K562 (cell line): ENCODE measurements around the gene ENOSF1. TPM values are rescaled to one million over a fixed set of nuclear protein-coding genes. Genes with fewer than 3 reads are reported as not detected.

Experiments used
- ATAC-seq: fragments of 200-7000 bp; cut with Tn5 transposase; 3 replicates; pipeline ENCODE4 v1.9.1; 2020; ENCODE audit warnings: moderate library complexity
- BruUV-seq: library from RNA; stranded (reverse); fragments of 400-500 nt; replicated peaks from 2 replicates; lab custom pipeline; 2021; lab: Mats Ljungman, UMichigan
- CTCF ChIA-PET: fragments of 300-600 bp; formaldehyde crosslinking; extraction: SDS; loops from one replicate; lab custom pipeline; 2021; ENCODE audit warnings: low intra/inter-chr PET ratio; lab: Yijun Ruan, JAX
- POLR2A ChIA-PET: fragments of 300-600, 350-650 bp; sonication (Branson Sonifier 250); formaldehyde crosslinking; extraction: SDS; loops from one replicate; lab custom pipeline; 2021; ENCODE audit warnings: antibody characterized with exemption, inconsistent platforms; lab: Yijun Ruan, JAX
- DNase-seq, 4 experiments: peaks; one replicate each; pipeline versions ENCODE4 v3.0.0 to v3.0.0-alpha.2; 2011 to 2018; ENCODE audit warnings: low spot score in 3 of 4, mixed read lengths in 3 of 4; ENCODE audit errors: extremely low read depth in 1 of 4
- FAIRE-seq: peaks from 2 replicates; lab custom pipeline; 2011; peaks lifted over from hg19 to GRCh38; lab: Jason Lieb, UNC
- H2AFZ ChIP-seq: 2 replicates; pipeline ENCODE4 v1.6.0; 2011; ENCODE audit warnings: low read depth, low read length, control low read depth, inconsistent platforms
- H3K27ac ChIP-seq: fragments of 200-600 bp; 3 replicates; pipeline ENCODE4 v1.8.0; 2011; ENCODE audit warnings: low read depth, mild to moderate bottlenecking, control low read depth, inconsistent platforms, low read length, moderate library complexity, mixed read lengths; ENCODE audit errors: extremely low read depth
- H3K27me3 ChIP-seq, 2 experiments: fragments of 300-600 bp in 1 of 2; 2 replicates in 1 of 2; 3 replicates in 1 of 2; pipeline versions ENCODE4 v1.6.0 to v1.8.0; 2011; ENCODE audit warnings: inconsistent platforms in 2 of 2, low read length in 2 of 2, mild to moderate bottlenecking in 1 of 2, mixed read lengths in 1 of 2, moderate library complexity in 1 of 2; ENCODE audit not compliant: control insufficient read depth in 2 of 2, insufficient read depth in 2 of 2
- H3K36me3 ChIP-seq: fragments of 300-600 bp; 3 replicates; pipeline ENCODE4 v1.8.0; 2011; ENCODE audit warnings: mild to moderate bottlenecking, low read length, inconsistent platforms; ENCODE audit not compliant: control insufficient read depth, insufficient read depth
- H3K4me1 ChIP-seq, 2 experiments: fragments of 200-600 bp in 1 of 2; replicated peaks in 1 of 2; 2 replicates in 1 of 2; 3 replicates in 1 of 2; pipeline versions ENCODE4 v1.5.1 to v1.8.0; 2011; ENCODE audit warnings: inconsistent platforms in 2 of 2, low read length in 2 of 2, mild to moderate bottlenecking in 1 of 2, mixed read lengths in 1 of 2, moderate library complexity in 1 of 2; ENCODE audit not compliant: control insufficient read depth in 2 of 2, insufficient read depth in 2 of 2
- H3K4me2 ChIP-seq: 2 replicates; pipeline ENCODE4 v1.6.1; 2011; ENCODE audit warnings: low read length, control low read depth, inconsistent platforms, mixed read lengths; ENCODE audit not compliant: insufficient read depth
- H3K4me3 ChIP-seq: fragments of 200-600 bp; sonication (generic), shearing (Covaris generic); 2 replicates; pipeline ENCODE4 v1.5.1; 2016; ENCODE audit warnings: control low read depth, inconsistent platforms
- H3K79me2 ChIP-seq: fragments of 200-600 bp; 3 replicates; pipeline ENCODE4 v1.8.0; 2011; ENCODE audit warnings: low read length, inconsistent platforms; ENCODE audit not compliant: control insufficient read depth, insufficient read depth
- H3K9ac ChIP-seq, 2 experiments: 2 replicates each; pipeline versions ENCODE4 v1.6.0 to v1.6.1; 2011; ENCODE audit warnings: low read depth in 2 of 2, low read length in 2 of 2, control low read depth in 1 of 2, inconsistent platforms in 1 of 2, mild to moderate bottlenecking in 1 of 2, mixed read lengths in 1 of 2; ENCODE audit not compliant: insufficient read depth in 1 of 2
- H3K9me1 ChIP-seq: one replicate; pipeline ENCODE4 v1.6.0; 2011; ENCODE audit warnings: inconsistent platforms, mild to moderate bottlenecking, low read length, moderate library complexity; ENCODE audit not compliant: control insufficient read depth, insufficient read depth
- H3K9me3 ChIP-seq: replicated peaks from 2 replicates; pipeline ENCODE4 v1.5.1; 2011; ENCODE audit warnings: low read depth, low read length, inconsistent platforms; ENCODE audit not compliant: control insufficient read depth, insufficient read depth
- H4K20me1 ChIP-seq: replicated peaks from 2 replicates; pipeline ENCODE4 v1.6.1; 2011; ENCODE audit warnings: low read length, inconsistent platforms, mixed read lengths; ENCODE audit not compliant: control insufficient read depth, insufficient read depth
- HMGN3 ChIP-seq: IDR thresholded peaks from 2 replicates; pipeline ENCODE4 v1.6.1; 2011; ENCODE audit warnings: borderline replicate concordance, low read depth, mild to moderate bottlenecking, mixed read lengths, low read length; ENCODE audit not compliant: insufficient read length; ENCODE audit errors: extremely low read depth
- MYNN ChIP-seq, 2 experiments: sonication (generic); formaldehyde crosslinking in 1 of 2; IDR thresholded peaks; 2 replicates each; pipeline versions ENCODE4 v1.5.0 to v1.6.1; 2016 to 2020; ENCODE audit warnings: antibody characterized with exemption in 1 of 2, missing genetic modification reagents in 1 of 2
- POLR2A ChIP-seq: fragments of 450-650 bp; conservative IDR thresholded peaks from 2 replicates; pipeline ENCODE4 v1.6.1; 2016
- POLR2B ChIP-seq: fragments of 450-650 bp; IDR thresholded peaks from 2 replicates; pipeline ENCODE4 v1.6.1; 2018; ENCODE audit warnings: low read depth; ENCODE audit not compliant: partially characterized antibody
- POLR2G ChIP-seq: fragments of 200-400 bp; formaldehyde crosslinking; IDR thresholded peaks from 2 replicates; pipeline ENCODE4 v1.6.1; 2017; ENCODE audit warnings: low read depth, mild to moderate bottlenecking, antibody characterized with exemption, low read length, moderate library complexity
- SUPT5H ChIP-seq: fragments of 450-650 bp; IDR thresholded peaks from 2 replicates; pipeline ENCODE4 v1.6.1; 2016
- TOE1 ChIP-seq, 2 experiments: fragments of 450-650 bp in 1 of 2; sonication (generic) in 1 of 2; formaldehyde crosslinking in 1 of 2; IDR thresholded peaks; 2 replicates each; pipeline versions ENCODE4 v1.7.1 to v1.8.0; 2016 to 2022; ENCODE audit warnings: borderline replicate concordance in 2 of 2, mild to moderate bottlenecking in 2 of 2, antibody characterized with exemption in 1 of 2, inconsistent platforms in 1 of 2, low read depth in 1 of 2, missing genetic modification reagents in 1 of 2, moderate library complexity in 1 of 2
- WGBS: fragments of 100-300 bp; shearing (Covaris generic); methylation state at CpG from one replicate; pipeline ENCODE4 v1.1.6; 2016; ENCODE audit warnings: low coverage, mixed read lengths; ENCODE audit not compliant: insufficient coverage; ENCODE audit errors: missing lambda C conversion rate; 5-methylcytosine and 5-hydroxymethylcytosine counted together
- in situ Hi-C: fragments of 300-500 bp; cut with MboI; formaldehyde crosslinking; loops from 4 replicates; pipeline ENCODE4 v1.15.0; 2018; ENCODE audit warnings: inconsistent platforms, mixed read lengths
- intact Hi-C: fragments of 100-400 bp; cut with micrococcal nuclease; formaldehyde crosslinking; loops from 2 replicates; pipeline ENCODE4 v1.14.2; 2022
- polyA plus RNA-seq, 8 experiments: library from polyadenylated mRNA; depleted of rRNA in 4 of 8; stranded (reverse) in 5 of 8; unstranded in 3 of 8; fragments of >200 nt; fragmentation: Nextera tagmentation in 2 of 8; fragmentation: Illumina TruSeq in 1 of 8; extraction: Ambion mirVana in 2 of 8; extraction: Trizol in 1 of 8; gene quantifications; 2 replicates each; pipeline versions ENCODE4 v1.2.1 to v1.2.3, GENCODE V29; 2011 to 2014; ENCODE audit warnings: inconsistent platforms in 1 of 8, missing spikeins in 1 of 8
- total RNA-seq, 7 experiments: library from RNA; depleted of rRNA in 6 of 7; stranded (reverse); fragments of >200 nt in 6 of 7; fragmentation: Illumina TruSeq in 2 of 7; extraction: Trizol in 2 of 7; gene quantifications; 2 replicates each; pipeline versions ENCODE4 v1.2.1 to v1.2.3, GENCODE V29; 2011 to 2021; ENCODE audit warnings: low replicate concordance in 1 of 7

ENOSF1 gene
- total and polyA plus RNA-seq, 9 of the 15 experiments (the other 6 are each of a cell fraction or from before 2014, with no cell fraction given), result 15.5 to 66.4 (median 46.5) TPM

GRCh38 chr18:670522-670921, 41.9 kb downstream of the ENOSF1 start:
- CTCF ChIA-PET, result no interaction called here
- Histone ChIP-seq H3K27me3 (no peaks in the 10 kb centered on the region), H3K4me1 (no peaks in the 10 kb centered on the region; a peak in 1 of 5 replicates), H3K4me3 (no peak overlapping the region), H3K9ac (no peak overlapping the region), H3K9me1 (no peaks in the 10 kb centered on the region), H3K79me2 (peaks cover 28% of the 10 kb centered on the region), H2AFZ (no peak overlapping the region), H4K20me1 (peaks cover 9% of the 10 kb centered on the region; the same call in 1 of the 2 replicates), H3K4me2 (no peak overlapping the region), H3K27ac (no peak overlapping the region), H3K9me3 (no peaks in the 10 kb centered on the region), H3K36me3 (peaks cover 92% of the 10 kb centered on the region)
- DNase-seq (no peak), FAIRE-seq (no peak), ATAC-seq (no peak)
- POLR2A ChIA-PET, result interaction anchor here (0.5 to 2.2 kb wide), 14 partner anchors 9 to 169 kb away, joined by 3 to 13 read pairs (median 3); partner anchors contain the start of gene TYMS
- 95% methylated on average over 11 of the region's 11 CpGs for WGBS
- no TSS peak for BruUV-seq
- in situ Hi-C loops (no loop called here), intact Hi-C loops (loop anchor here (5.0 kb wide), 1 partner anchor 48 kb away; no protein-coding TSS in a partner anchor)
- TF ChIP-seq HMGN3 (no peak), MYNN (IDR thresholded peaks at IDR 0.05) (0 out of 2 replicates have a peak, but pooled peaks have one; percentile 16), MYNN (CRISPR knock-in tag; IDR thresholded peaks at IDR 0.05) (no peak), TOE1 (IDR thresholded peaks at IDR 0.05; ENCODE audit: borderline replicate concordance) (no peak), TOE1 (CRISPR knock-in tag; IDR thresholded peaks at IDR 0.05; ENCODE audit: borderline replicate concordance, low read depth) (no peak), POLR2G (peak; percentile 30; the same call in 1 of the 2 replicates), POLR2B (peak; percentile 37), SUPT5H (peak; percentile 60; the same call in 1 of the 2 replicates), POLR2A (peak; percentile 61)
